Measurements from ENCODE around the gene OSTF1. TPM values are rescaled to one million over a fixed set of nuclear protein-coding genes. Genes with fewer than 3 reads are reported as not detected.

OSTF1 gene
- total RNA-seq, 1 experiment from 2014 or later: 26.5 TPM

GRCh38 chr9:75183306-75183705 lies 95.0 kb downstream of the OSTF1 start:
- Histone ChIP-seq H3K4me3 (ENCODE audit: low read length) (no peak overlapping the region), H3F3A (ENCODE audit: low read length, unreplicated experiment) (no peaks in the 10 kb centered on the region), H3K36me3 (ENCODE audit: low read depth, low read length) (no peaks in the 10 kb centered on the region), H3K27me3 (ENCODE audit: low read length) (no peaks in the 10 kb centered on the region), H3K4me2 (ENCODE audit: low read length) (no peak overlapping the region), H3K9me2 (replicated peaks; ENCODE audit: low read length) (no peaks in the 10 kb centered on the region), H3K4me1 (ENCODE audit: insufficient read depth, low read length) (peaks cover 4% of the 10 kb centered on the region), H3K9ac (ENCODE audit: low read length) (no peak overlapping the region), H2AFZ (ENCODE audit: low read length) (no peak overlapping the region), H3K27ac (ENCODE audit: low read length) (no peak overlapping the region), H4K20me1 (ENCODE audit: low read length) (no peaks in the 10 kb centered on the region), H3K9me3 (ENCODE audit: low read length) (no peaks in the 10 kb centered on the region), H3K79me2 (ENCODE audit: low read length) (no peaks in the 10 kb centered on the region)
- POLR2A ChIA-PET (ENCODE audit: unreplicated experiment): no interaction called here
- no peak for DNase-seq
- CTCF ChIA-PET: no interaction called here
- TF ChIP-seq EZH2 (IDR thresholded peaks at IDR 0.05; ENCODE audit: low read length, unreplicated experiment): no peak
- TF ChIP-seq EZH2phosphoT487 (IDR thresholded peaks at IDR 0.05; ENCODE audit: borderline replicate concordance, low read length): no peak
- no peak for TF ChIP-seq CTCF (conservative IDR thresholded peaks at IDR 0.05; ENCODE audit: low read depth, low read length)
- intact Hi-C loops (cut with micrococcal nuclease): loop anchor here (10.0 kb wide), 1 partner anchor 409 kb away; no protein-coding TSS in a partner anchor
- no TSS peak for BruUV-seq (replicated peaks)
- ATAC-seq: no peak

GRCh38 chr9:75184471-75184870 lies 96.2 kb downstream of the OSTF1 start:
- H3K36me3 ChIP-seq (ENCODE audit: low read depth, low read length): no peaks in the 10 kb centered on the region
- no peak overlapping the region for H3K4me3 ChIP-seq (ENCODE audit: low read length)
- no peaks in the 10 kb centered on the region for H3K9me3 ChIP-seq (ENCODE audit: low read length)
- intact Hi-C loops (cut with micrococcal nuclease): loop anchor here (10.0 kb wide), 1 partner anchor 410 kb away; no protein-coding TSS in a partner anchor
- no TSS peak for BruUV-seq (replicated peaks)
- no peaks in the 10 kb centered on the region for H3K27me3 ChIP-seq (ENCODE audit: low read length)
- no peak for ATAC-seq
- no peaks in the 10 kb centered on the region for H4K20me1 ChIP-seq (ENCODE audit: low read length)
- CTCF ChIA-PET: no interaction called here
- no peaks in the 10 kb centered on the region for H3K79me2 ChIP-seq (ENCODE audit: low read length)
- DNase-seq: no peak
- H3K4me2 ChIP-seq (ENCODE audit: low read length): no peak overlapping the region
- H2AFZ ChIP-seq (ENCODE audit: low read length): no peak overlapping the region
- TF ChIP-seq EZH2phosphoT487 (IDR thresholded peaks at IDR 0.05; ENCODE audit: borderline replicate concordance, low read length) (no peak), CTCF (conservative IDR thresholded peaks at IDR 0.05; ENCODE audit: low read depth, low read length) (no peak), EZH2 (IDR thresholded peaks at IDR 0.05; ENCODE audit: low read length, unreplicated experiment) (no peak)
- no peak overlapping the region for H3K27ac ChIP-seq (ENCODE audit: low read length)
- no peak overlapping the region for H3K9ac ChIP-seq (ENCODE audit: low read length)
- POLR2A ChIA-PET (ENCODE audit: unreplicated experiment): no interaction called here
- H3K9me2 ChIP-seq (replicated peaks; ENCODE audit: low read length): no peaks in the 10 kb centered on the region
- H3F3A ChIP-seq (ENCODE audit: low read length, unreplicated experiment): no peaks in the 10 kb centered on the region
- peaks cover 4% of the 10 kb centered on the region for H3K4me1 ChIP-seq (ENCODE audit: insufficient read depth, low read length)

- no TSS peak for BruUV-seq (replicated peaks)
- POLR2A ChIA-PET (ENCODE audit: unreplicated experiment): no interaction called here
- H3F3A ChIP-seq (ENCODE audit: low read length, unreplicated experiment): no peaks in the 10 kb centered on the region
- H3K4me1 ChIP-seq (ENCODE audit: insufficient read depth, low read length): peaks cover 4% of the 10 kb centered on the region
- H3K36me3 ChIP-seq (ENCODE audit: low read depth, low read length): no peaks in the 10 kb centered on the region
- H3K4me2 ChIP-seq (ENCODE audit: low read length): no peak overlapping the region
- H4K20me1 ChIP-seq (ENCODE audit: low read length): no peaks in the 10 kb centered on the region
- H3K79me2 ChIP-seq (ENCODE audit: low read length): no peaks in the 10 kb centered on the region
- CTCF ChIA-PET: no interaction called here
- no peak overlapping the region for H3K4me3 ChIP-seq (ENCODE audit: low read length)
- no peaks in the 10 kb centered on the region for H3K9me2 ChIP-seq (replicated peaks; ENCODE audit: low read length)
- ATAC-seq: peak; percentile 59
- H2AFZ ChIP-seq (ENCODE audit: low read length): 0 out of 2 replicates have a peak overlapping the region, but pooled peaks have one; percentile 43
- intact Hi-C loops (cut with micrococcal nuclease): loop anchor here (2.0 to 10.0 kb wide), 3 partner anchors 57 to 411 kb away; partner anchors contain the start of genes NMRK1 and OSTF1
- H3K9ac ChIP-seq (ENCODE audit: low read length): no peak overlapping the region
- no peak overlapping the region for H3K27ac ChIP-seq (ENCODE audit: low read length)
- no peaks in the 10 kb centered on the region for H3K9me3 ChIP-seq (ENCODE audit: low read length)
- no peaks in the 10 kb centered on the region for H3K27me3 ChIP-seq (ENCODE audit: low read length)
- DNase-seq: peak; percentile 27
- TF ChIP-seq EZH2phosphoT487 (IDR thresholded peaks at IDR 0.05; ENCODE audit: borderline replicate concordance, low read length) (no peak), CTCF (conservative IDR thresholded peaks at IDR 0.05; ENCODE audit: low read depth, low read length) (peak; percentile 68)
Measured at GRCh38 chr9:75185585-75186170, 97.4 kb downstream of the OSTF1 start.

Measured in PC-3 (cell line).